Measurements from ENCODE around the gene KIF26B.
"Not testable (repeated sequence)": the region's sequence is repeated elsewhere in the genome, so short reads cannot be mapped to it uniquely, and the experiment has no call there.

- TF ChIP-seq EZH2 (IDR thresholded peaks at IDR 0.05; ENCODE audit: insufficient read depth, poor library complexity, severe bottlenecking); EZH2phosphoT487 (IDR thresholded peaks at IDR 0.05; ENCODE audit: insufficient read depth, low read depth): not testable (repeated sequence)
Observed at GRCh38 chr1:245402998-245403397, 248.2 kb downstream of the KIF26B start.

All from GM23248 (cell line).